ENCODE data around the gene GALNT12.

GALNT12 gene, protein sequence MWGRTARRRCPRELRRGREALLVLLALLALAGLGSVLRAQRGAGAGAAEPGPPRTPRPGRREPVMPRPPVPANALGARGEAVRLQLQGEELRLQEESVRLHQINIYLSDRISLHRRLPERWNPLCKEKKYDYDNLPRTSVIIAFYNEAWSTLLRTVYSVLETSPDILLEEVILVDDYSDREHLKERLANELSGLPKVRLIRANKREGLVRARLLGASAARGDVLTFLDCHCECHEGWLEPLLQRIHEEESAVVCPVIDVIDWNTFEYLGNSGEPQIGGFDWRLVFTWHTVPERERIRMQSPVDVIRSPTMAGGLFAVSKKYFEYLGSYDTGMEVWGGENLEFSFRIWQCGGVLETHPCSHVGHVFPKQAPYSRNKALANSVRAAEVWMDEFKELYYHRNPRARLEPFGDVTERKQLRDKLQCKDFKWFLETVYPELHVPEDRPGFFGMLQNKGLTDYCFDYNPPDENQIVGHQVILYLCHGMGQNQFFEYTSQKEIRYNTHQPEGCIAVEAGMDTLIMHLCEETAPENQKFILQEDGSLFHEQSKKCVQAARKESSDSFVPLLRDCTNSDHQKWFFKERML

DNA sequence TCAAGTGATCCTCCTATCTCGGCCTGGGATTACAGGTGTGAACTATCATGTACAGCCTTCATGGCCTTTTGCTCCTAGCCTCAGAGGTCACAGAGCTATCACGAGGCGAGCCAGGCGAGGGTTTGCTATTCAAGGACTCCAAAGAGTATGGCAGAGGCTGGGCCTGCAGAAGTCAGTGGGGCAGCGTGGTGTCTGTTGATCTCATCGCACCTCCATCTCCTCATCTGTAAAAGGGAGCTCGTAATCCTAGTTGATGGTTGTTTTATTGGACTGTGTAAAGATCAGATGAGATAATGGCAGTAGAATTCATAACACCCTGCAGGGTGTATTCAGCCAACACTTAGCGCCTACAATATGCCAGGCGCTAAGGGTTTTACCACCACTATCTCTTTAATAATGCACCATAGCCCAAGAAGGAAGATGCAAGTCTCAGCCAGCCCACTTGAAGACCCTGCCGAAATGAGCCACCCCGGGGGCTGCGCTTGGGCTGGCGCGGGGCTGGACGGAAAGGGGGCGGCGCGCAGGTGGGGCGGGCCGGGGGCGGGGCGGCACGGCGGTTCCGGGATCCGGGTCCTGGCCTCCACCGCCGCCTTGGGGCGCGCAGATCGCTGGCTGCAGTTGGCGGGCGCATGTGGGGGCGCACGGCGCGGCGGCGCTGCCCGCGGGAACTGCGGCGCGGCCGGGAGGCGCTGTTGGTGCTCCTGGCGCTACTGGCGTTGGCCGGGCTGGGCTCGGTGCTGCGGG lies at the start of gene GALNT12:
Gene GALNT12, plus strand, starts transcription at position 601 of the 744 bp plus-strand sequence. Its CDS starts 29 bp downstream, at position 630.
- no peak for DNase-seq (ENCODE audit: low read depth, low spot score)

DNA sequence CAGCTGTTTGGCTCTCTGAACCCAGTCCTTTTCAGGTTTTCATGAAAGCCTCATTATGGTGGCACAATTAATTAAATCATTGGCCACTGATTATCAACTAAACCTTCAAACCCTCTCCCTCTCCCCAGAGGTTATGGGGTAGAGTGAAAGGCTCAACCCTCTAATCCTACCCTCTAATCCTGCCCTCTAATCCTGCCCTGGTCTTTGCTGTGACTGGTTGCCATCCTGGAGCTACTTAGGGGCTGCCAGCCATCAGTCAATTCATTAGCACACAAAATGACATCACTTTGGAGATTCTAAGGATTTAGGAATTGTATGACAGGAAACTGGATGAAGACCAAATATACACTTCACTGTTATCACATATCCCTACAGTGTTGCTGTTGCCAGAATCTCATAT lies 47.2 kb upstream of the GALNT12 start:
- DNase-seq (ENCODE audit: low read depth, low spot score), result no peak

DNA sequence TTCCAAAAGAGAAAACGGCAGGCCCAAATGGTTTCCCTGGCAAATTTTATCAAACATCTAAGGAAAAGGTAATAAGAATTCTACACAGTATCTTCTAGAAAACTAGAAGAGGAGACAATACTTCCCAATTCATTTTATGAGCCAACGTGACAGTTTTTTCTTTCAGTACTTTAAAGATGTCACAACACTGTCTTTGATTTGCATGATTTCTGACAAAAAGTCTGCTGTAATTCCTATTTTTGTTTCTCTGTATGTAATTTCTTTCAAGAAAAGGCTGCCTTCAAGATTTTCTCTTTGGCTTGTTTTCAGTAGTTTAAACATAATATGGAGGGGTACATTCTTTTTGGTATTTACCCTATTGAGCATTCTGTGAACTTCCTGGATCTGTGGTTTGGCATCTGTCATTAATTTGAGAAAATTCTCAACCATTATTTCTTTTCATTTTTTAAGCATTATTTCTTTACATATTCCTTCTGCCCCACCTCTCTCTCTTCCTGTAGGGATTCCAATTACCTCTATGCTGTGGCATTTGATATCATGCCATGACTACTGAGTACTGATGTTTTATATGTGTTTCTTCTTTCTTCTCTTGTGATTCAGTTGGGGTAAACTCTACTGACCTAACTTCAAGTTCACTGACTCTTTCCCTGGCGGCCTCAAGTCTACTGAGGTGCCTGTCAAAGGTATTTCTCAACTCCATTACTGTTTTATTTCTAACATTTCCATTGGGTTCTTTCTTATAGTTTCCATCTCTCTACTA lies 43.3 kb upstream of the GALNT12 start:
- DNase-seq (ENCODE audit: low read depth, low spot score), result no peak

DNA sequence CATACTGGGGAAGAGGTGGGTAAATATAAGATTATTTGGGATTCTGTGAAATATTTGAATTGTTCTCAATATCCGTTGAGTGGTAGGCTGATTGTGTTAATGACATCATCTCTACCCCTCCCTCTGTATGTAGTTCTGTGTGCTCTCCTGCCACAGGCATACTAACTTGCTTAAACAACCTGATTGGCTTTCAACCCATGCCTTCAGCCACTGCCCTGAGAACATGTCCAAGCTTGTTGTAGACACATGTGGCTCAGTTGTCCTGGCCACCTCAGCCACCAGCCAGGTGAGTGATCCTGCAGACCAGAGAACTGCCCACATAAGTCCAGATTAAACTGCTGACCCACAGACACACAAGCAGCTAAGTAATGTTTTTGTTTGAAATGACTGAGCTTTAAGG lies 42.2 kb upstream of the GALNT12 start:
- DNase-seq (ENCODE audit: low read depth, low spot score), result no peak

DNA sequence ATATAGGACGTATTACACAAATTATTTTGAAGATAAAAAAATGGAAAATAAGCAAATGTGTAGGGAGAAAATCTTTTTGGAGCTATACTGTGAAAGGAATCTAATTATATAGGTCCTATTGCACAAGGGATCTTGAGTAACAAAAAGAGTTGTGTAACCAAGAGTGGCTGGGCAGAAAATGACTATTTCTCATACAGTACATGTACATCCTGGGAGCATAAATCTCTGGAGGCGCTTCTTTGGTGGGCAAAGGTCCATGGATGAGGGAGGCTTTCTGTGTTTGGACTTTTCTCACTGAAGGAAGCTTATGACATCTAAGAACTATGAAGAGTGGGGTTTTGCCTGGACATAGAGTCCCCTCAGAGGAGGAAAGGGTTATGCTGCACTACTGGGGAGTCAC lies 40.9 kb upstream of the GALNT12 start:
- DNase-seq (ENCODE audit: low read depth, low spot score), result no peak

DNA sequence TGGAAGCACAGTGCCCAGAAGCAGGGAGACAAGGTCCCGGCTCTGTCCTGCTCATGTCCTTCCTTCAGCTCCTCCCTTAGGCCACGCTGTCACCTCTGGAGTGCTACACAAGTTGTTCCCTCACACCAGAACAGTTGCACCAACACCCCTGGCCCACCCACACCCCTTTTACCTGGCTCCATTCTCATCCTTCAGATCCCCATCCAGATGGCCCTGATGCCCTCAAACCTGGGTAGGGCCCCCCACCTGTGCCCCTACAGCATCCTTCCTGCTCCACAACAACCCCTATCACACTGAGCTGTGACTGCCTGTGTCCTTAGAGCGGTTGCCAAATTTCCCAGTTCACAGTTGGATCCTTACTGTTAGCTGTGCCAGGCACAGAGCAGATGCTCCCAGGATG lies 40.3 kb upstream of the GALNT12 start:
- DNase-seq (ENCODE audit: low read depth, low spot score), result no peak

DNA sequence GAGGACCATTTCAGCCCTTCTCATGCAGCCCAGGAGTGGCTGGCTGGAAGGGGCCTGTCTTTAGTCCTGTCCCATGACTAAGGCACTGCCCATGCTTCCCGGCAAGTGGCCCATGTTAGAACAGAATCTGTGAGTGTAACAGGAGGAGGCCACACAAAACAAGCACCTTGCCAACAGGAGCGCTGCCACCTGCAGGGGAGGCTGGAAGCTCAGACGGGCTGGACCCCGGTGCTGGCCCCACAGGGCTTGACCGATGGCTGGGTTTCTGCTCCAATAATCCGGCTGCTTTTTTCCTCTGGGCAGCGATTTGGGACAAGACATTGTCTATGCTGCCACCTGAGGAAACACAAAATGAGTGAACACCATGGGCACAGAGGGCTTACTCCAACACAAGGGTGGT lies 39.6 kb upstream of the GALNT12 start:
- DNase-seq (ENCODE audit: low read depth, low spot score), result no peak

DNA sequence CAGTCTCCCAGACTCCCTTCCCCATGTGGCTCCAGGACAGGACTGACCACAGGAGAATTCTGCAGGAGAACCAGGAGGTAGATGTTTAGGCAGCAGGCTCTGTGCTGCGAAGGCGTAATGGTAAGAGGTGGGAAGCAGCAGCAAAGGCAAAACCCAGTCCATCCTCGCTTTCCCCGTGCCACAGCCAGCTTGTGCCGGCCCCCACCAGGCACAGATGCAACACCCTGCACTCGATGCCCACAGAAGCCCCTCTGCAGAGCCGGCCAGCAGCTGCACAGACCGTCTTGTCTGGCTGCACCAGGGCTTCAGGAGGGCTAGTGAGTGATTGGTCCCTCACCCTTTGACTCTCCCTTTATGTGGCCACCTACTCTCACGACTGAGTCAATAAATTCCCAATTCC lies 39.1 kb upstream of the GALNT12 start:
- no peak for DNase-seq (ENCODE audit: low read depth, low spot score)

DNA sequence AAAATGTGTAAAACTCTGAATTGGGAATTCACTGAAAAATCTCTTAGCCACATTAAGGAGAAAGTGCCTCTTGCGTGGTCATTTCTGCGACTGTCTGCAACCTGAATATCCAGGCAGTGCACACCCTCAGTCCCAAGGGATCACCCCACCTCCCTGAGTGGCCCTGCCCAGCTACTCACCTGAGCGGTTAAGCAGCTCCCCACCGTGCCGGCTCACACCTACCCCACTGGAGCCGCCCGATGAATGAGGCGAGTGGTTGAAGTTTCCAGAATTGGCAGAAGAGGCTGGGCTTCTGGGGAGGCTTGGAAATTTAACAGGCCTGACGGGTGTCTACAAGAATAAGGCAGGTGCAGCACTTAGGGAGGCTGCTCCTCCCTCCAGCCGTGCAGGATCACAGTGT lies 36.8 kb upstream of the GALNT12 start:
- DNase-seq (ENCODE audit: low read depth, low spot score), result no peak

DNA sequence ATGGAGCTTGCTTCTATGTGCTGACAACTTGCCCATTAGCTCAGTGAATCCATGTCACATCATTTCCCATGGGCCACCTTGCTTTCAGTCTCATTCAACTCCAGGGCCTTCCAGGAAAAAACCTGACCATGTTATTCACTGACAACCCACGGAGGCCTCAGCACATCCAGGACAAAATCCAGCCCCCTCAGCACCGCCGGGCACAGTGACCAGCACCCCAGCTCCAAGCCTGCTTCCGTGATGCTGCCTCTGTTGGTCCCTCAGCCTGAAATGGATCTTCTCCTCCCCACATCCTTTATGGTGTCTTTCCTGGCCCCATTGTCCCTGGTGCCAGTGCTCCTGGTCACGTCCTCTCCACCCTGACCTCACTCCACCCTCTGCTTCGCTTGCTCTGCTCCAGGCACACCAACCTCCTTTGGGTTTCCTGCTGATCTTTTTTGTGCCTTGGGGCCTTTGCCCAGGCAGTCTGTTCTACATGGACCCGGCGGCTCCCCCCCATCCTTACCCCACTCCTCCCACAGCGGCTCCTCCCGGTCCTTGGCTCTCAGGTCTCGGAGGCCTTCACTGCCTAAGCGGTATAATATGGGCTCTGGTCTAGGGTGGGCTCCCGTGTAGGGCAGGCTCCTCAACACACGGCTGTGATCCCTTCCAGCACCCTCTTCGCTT lies 36.1 kb upstream of the GALNT12 start:
- DNase-seq (ENCODE audit: low read depth, low spot score), result no peak

DNA sequence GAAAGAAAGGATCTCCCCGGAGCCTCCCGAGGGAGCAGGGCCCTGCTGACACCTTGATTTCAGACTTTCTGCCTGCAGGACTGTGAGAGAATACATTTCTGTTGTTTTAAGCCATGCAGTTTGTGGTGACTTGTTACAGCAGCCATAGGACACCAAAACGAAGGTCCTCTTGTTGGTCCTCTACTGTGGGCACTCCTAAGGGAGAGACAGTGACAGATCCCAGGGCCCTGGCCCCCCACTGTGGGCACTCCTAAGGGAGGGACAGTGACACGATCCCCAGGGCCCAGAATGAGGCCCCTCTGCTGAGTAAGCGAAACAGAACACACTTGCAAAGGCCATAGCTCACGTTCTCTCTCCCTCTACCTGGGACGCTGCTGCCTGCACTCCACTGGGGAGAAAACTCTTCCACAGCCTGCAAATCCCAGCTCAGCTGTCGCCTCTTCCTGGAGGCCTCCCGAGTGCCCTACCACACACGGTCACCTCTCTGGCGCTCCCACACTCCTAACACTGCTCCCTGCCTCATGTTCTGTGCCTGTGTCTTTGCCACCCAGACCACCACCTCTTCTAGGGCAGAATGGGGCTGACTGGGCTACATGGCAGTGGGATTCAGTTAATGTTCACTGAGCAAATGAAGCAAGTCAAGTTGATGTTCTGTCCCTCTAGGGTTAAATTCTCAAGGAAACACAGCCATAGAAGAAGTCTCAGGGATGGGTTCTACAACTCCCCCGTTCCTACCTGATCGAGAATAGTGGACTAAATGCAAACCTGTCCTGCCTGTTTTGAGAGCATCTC lies 34.9 kb upstream of the GALNT12 start:
- no peak for DNase-seq (ENCODE audit: low read depth, low spot score)

DNA sequence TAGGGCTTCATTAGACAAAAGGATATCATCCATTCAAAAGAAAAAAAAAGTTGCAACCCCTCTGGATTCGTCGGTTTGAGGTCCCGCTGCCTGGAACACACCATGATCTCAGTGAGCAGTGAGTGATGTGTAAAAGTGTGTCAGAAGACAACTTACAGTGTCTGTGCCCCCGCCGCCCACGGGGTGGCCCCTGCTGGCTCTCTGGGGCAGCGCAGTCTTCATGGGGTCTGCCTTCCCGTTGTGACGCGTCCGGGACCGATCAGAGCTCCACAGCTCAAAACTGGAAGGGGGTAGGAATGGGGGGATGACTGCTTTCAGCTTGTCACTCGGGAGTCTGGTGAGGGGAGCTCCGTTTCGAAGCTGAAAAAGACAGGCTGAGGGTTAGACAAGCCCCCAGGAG lies 33.7 kb upstream of the GALNT12 start:
- DNase-seq (ENCODE audit: low read depth, low spot score), result no peak

DNA sequence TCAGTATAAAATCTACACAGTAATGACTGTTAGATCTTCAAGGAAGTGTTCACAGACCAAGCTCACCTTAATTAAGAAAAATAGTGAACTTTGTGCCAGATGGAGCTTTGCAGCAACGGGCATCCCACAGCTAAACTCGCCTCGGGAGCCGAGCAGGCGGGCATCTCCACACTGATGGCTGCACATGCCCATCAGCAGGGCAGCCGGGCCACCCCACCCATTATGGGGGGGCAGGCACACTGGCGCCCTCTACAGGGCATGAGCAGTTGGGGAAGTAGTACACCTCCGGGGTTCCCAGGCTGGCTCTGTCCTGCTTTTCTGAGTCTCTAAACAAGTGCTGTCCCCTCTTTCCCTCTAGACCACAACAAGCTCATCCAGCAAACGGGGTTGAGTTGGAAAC lies 32.7 kb upstream of the GALNT12 start:
- DNase-seq (ENCODE audit: low read depth, low spot score), result no peak

DNA sequence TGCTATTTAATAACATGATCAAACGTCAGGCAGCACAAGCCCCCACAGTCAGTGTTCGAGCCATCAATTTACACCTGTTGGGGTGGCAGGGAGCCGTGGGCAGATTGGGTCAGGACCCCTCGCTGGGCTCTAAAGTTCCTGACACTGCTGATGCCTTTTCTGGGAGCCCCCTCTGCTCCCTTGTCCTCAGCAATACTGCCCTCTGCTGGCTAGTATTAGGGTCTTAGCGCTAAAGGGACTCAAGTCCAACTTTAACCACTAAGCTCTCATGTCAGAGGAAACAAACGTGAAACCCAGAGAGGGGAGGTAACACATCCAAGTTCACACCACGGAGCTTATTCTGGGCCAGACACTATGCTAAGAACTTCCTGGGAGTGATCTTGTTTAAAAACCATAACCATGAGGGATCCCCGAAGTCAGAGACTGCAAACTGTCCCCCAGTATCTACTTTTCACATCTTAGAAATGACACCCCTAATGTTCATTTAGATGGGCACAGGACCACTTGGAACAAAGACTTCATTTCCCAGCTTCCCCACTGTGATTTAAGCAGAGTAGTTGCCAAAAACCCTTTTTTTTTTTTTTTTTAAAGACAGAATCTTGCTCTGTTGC lies 31.5 kb upstream of the GALNT12 start:
- DNase-seq (ENCODE audit: low read depth, low spot score), result peak; percentile 48

DNA sequence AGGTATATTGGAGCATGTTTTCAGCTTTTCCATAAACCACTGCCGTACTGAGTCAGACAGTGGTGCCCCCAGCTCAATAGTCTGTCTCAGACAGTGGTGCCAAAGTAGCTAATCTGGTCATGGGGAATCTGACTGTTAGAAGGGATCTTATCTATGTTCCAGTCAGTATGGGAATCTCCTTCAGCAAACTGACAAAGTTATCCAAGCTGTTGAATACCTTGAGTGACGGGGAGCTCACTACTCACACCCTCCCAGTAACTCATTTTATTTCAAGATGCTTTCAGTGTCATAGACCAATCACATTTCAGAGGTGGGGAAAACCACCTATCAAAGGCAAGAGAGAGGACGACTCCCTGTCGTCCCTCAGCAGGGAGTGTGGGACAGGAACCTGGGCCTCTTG lies 29.9 kb upstream of the GALNT12 start:
- no peak for DNase-seq (ENCODE audit: low read depth, low spot score)

DNA sequence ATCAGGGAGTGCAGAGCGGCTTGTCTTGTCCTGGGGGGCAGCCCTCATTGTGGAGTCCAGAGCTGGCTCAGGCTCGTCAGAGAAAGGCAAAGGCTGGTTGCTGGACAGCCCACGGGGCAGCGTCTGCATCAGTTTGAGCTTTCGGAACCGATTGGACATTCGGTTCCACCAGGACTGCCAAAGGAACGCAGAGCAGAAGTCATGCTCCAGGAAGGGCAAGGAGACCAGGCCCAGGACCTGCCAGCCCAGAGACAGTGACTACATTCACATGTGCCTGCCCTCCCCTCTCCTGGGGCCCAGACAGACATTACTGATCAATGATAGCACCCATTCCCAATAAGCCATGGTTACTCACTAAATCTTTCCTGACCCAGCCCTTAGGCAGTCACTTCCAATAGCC lies 29.2 kb upstream of the GALNT12 start:
- no peak for DNase-seq (ENCODE audit: low read depth, low spot score)

DNA sequence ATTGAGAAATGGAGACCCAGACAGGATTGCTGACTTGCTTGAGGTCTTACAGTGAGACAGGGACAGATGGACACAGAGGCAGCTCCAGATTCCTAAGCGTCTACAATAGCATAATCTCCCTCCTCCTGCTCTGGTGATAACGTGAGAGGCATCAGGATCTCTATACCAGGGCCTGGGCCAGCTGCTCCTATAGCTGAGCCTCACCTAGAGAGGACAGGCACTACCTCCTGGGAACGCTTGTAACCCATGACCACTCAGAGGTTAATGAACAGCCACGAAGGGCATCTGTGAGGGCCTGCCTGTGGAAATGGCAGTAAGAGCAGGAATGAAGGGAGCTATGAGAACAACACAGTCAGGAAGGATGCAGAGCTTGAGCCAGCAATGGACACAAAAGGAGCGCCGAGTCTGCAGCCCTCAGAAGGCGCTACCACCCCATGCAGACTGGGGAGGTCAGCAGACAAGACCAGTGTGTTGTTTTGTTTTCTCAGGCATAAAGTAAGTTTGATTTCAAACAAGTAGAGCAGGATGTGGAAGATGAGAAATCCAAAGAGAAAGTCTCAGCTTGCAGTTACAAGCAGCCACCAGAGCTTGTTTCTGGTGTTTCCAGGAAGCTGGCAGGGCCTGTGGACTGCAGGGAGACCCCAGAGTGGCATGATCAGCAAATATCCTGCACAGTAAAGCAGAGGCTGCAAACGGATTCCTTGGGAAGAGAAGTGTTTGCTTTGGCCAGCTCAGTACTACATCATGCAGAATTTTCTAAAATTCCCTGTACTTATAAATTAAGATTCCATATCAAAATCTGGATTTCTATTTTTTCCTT lies 28.5 kb upstream of the GALNT12 start:
- no peak for DNase-seq (ENCODE audit: low read depth, low spot score)

DNA sequence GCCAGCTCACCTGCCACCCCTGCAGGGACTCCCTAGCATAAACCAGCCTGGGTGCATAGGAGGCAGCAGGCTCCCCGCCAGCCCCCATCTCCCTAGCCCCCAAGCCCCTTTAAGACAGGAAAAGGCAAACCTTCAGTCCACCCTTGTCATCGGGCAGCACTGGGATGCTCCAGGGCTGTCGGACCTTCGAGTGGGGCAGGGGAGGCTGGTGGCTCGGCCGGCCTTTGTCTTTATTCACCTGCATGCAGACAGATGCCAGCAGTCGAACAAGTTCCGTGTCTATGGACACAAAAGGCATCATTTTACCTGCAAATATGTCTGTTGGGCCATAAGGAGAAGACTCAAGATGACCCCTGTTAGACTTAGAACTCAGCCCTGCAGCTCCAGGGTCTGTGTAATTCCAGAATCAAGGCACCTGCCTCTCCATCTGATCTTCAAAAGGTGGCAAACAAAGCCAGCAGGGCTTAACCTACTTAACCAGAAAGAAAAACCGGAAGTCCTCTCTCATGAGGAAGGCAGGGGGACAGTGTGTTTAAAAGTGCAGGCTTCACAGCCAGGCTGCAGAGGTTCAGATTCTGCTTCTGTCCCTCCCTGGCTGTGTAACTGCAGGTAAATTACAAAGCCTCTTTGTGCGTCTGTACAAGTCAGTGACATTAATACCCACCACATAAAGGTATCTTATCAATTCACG lies 27.3 kb upstream of the GALNT12 start:
- DNase-seq (ENCODE audit: low read depth, low spot score), result no peak
